MM.1S (cell line): ENCODE data around the gene ACTR2.

Experiments used
- EZH2phosphoT487 ChIP-seq: fragments of 300-600 bp; sonication (generic); IDR thresholded peaks from 2 replicates; pipeline ENCODE4 v1.6.1; 2018; ENCODE audit warnings: antibody characterized with exemption, low read length
- TF ChIP-seq, protein P1 (sequence below): fragments of 300-600 bp; sonication (generic); IDR thresholded peaks from 2 replicates; pipeline ENCODE4 v1.5.1; 2016; ENCODE audit warnings: antibody characterized with exemption, low read length, mixed read lengths

DNA sequence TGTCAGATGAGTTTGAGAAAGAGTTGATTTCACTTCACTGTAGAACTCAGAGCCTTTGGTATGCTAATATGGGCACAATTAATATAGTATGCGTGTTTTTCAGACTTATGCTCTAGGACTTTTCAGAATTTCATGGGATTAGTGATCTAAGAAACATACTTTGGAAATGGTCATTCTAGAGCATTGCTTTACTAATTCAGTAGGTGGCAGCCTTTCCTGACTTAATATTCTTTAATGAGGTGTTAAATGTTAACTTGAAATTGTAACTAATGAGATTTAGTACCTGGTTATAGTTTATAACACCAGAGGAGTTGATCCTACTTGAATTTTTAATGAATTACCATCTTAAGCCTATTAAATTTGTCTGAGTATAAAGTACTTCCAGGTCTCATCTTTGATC, 28.4 kb downstream of the ACTR2 start:
- TF ChIP-seq, protein P1, sequence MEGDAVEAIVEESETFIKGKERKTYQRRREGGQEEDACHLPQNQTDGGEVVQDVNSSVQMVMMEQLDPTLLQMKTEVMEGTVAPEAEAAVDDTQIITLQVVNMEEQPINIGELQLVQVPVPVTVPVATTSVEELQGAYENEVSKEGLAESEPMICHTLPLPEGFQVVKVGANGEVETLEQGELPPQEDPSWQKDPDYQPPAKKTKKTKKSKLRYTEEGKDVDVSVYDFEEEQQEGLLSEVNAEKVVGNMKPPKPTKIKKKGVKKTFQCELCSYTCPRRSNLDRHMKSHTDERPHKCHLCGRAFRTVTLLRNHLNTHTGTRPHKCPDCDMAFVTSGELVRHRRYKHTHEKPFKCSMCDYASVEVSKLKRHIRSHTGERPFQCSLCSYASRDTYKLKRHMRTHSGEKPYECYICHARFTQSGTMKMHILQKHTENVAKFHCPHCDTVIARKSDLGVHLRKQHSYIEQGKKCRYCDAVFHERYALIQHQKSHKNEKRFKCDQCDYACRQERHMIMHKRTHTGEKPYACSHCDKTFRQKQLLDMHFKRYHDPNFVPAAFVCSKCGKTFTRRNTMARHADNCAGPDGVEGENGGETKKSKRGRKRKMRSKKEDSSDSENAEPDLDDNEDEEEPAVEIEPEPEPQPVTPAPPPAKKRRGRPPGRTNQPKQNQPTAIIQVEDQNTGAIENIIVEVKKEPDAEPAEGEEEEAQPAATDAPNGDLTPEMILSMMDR = peak; percentile 25; the same call in 1 of the 2 replicates
- TF ChIP-seq EZH2phosphoT487 = no peak
